DMS53 treated with DMSO at 0.1 percent for 48 hours (cell line): ENCODE results near the gene ZNF8.
"Not testable (repeated sequence)": the region's sequence is repeated elsewhere in the genome, so short reads cannot be mapped to it uniquely, and the experiment has no call there.

Source experiments
- DNase-seq: peaks from one replicate; lab custom pipeline; 2025; ENCODE audit not compliant: unreplicated experiment; lab: John Stamatoyannopoulos, UW

Gene ZNF8

DNA sequence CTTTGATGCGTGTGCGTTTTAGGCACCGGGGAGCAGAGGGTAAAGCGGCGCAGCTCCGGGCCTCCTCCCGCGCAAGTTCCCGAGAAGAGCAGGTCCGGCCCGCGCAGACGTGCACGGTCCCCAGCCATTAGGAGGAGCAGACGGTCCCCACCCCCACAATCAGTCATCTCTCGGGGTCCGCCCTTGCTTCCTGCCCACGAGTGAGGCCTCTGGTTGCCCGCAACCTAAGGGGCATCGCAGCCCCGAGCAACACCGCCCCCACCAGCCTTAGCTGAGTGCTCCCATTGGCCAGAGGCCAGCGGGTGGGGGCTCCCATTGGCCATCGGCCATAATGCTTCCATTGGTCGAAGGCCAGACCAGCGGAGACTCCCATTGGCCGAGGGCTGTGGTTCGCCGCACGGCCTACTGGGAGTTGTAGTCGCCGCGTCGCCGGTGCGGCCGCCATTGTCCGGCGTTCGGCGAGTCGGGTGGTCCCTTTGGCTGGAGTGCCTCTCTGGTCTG, at the start of gene ZNF8:
Gene ZNF8 (plus strand): TSS at position 415 of the 501 bp plus-strand sequence. CDS start 127 bp downstream, outside the sequence.
- peak; percentile 96 for DNase-seq

DNA sequence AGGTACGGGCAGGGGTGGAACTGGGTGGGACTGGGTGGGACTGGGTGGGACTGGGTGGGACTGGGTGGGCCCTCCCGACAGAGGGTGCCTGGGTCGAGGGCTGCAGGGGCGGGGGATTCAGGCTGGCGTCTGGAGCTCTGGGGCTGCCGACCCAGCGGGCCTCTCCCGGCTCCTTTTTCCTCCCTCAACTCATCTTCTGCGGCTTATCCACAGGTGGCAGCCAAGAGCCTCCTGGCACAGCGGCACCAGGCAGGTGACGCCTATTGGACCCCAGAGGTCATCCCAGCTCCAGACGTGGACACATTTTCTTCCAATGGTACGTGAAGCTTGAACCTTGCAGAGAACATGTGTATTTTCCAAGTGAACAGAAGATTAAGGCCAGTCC, 49.5 kb upstream of the ZNF8 start:
- peak; percentile 23 for DNase-seq

DNA sequence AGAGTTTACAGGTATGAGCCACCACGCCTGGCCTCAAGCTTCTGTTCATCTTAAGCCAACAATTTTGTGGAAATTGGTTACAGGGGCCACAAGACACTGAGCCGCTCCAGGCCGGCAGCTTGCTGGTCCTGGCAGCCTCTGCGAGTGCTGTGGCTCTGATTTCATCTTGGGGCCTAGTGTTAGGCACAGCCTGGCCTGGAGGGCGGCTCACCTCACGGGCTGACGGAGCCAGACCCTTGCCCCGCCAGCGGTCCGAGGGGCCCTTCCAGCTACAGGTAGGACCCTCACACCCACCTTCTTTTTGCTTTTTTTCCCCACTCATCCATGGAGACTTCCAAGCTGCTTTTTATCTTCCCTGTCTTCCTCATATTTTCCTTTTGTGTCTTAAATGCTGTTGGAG, 41.4 kb upstream of the ZNF8 start:
- DNase-seq = no peak

DNA sequence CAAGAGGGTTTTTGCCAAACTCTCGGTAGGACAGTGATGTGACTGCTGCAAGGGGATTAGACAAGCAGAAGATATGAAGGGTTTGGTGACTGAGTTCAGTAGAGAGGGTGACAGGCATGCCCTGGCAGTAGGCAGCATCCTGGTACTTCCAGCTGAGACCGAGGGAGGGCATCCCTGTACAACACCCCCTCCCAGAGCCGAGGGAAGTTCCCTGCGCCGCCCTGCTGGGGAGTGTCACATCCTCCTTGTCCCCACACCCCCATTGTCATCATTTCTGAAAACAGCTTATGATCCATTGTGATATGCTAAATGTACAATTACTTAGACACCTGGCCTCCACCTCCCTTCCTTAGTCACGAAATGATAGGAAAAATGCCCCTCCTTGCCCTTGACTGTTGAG, 35.4 kb upstream of the ZNF8 start:
- no peak for DNase-seq

DNA sequence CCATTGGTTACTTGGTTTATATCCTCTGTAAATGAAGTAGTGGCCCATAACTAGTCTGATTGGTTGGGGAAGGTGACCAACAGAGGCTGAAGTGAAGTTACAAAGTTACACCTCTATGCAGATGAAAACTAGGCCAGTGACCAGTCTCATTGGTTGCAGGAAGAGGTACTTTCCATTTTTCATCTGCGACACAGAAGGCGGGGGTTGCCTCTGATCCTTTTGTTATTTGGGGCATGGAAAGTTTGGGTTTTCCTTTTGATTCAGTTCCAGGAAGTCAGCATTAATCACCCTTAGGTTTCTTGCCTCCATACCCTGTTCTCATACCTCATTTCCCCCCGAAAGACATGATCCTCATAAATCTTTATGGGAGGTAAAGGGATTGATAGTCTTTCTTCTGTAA, 29.9 kb upstream of the ZNF8 start:
- DNase-seq = no peak

DNA sequence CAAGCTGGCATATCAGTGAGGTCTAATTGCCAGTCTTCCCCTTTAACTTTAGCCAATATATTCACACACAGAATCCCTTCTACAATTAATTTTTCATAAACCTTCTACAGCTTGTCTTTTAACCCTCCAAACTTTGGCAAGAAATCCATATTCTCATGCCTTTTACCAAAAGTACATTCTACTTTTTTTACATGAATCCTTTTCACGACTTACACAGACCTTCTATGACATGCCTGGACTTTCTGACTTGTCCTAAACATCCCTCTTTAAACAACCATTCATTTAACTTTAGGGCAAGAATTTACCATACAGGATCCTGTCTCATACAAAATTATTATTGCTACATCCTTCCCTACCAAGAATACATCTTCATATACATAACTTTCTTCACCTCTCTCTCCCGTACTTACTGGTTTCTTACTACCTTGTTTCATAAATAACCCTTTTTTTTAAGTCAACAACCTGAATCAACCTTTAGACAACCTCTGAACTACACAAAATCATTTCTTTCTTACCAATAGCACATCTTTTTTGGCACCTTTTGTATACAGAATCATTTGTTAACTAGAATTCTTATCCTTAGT, 26.6 kb upstream of the ZNF8 start:
- DNase-seq = no peak

DNA sequence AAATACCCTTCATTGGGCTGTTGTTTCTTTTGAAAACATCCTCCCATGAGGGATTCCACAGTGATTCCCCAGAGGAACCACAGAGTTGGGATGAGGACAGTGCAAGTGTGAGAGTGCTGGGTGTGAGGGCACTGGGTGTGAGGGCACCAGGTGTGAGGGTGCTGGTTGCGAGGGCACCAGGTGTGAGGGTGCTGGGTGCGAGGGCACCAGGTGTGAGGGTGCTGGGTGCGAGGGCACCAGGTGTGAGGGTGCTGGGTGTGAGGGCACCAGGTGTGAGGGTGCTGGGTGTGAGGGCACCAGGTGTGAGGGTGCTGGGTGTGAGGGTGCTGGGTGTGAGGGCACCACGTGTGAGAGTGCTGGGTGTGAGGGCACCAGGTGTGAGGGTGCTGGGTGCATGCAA, 20.5 kb upstream of the ZNF8 start:
- not testable (repeated sequence) for DNase-seq

DNA sequence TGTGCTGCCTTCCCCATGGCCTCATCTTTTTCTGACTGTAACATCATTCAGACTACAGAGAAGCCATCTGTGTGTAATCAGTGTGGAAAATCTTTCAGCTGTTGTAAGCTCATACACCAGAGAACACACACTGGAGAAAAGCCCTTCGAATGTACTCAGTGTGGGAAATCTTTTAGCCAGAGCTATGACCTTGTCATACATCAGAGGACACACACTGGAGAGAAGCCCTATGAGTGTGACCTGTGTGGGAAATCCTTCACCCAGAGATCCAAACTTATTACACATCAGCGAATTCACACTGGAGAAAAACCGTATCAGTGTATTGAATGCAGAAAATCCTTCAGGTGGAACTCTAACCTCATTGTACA, 17.2 kb upstream of the ZNF8 start:
- no peak for DNase-seq

DNA sequence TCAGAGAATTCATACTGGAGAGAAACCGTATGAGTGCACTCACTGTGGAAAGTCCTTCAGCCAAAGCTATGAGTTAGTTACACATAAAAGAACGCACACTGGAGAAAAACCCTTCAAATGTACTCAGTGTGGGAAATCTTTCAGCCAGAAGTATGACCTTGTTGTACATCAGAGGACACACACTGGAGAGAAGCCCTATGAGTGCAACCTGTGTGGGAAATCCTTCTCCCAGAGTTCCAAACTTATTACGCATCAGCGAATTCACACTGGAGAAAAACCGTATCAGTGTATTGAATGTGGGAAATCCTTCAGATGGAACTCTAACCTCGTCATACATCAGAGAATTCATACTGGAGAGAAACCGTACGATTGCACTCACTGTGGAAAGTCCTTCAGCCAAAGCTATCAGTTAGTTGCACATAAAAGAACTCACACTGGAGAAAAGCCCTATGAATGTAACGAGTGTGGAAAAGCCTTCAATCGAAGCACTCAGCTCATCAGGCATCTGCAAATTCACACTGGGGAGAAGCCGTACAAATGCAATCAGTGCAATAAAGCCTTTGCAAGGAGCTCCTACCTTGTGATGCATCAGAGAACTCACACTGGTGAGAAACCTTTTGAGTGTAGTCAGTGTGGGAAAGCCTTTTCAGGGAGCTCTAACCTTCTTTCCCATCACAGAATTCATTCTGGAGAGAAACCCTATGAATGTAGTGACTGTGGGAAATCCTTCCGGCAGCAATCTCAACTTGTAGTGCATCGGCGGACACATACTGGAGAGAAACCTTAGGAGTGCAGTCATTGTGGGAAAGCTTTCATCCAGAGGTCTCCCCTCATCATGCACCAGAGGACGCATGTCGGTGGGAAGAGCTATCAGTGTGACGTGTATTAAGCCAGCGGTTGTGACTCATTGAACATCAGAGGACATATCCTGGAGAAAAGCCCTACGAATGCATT, 16.5 kb upstream of the ZNF8 start:
- no peak for DNase-seq

DNA sequence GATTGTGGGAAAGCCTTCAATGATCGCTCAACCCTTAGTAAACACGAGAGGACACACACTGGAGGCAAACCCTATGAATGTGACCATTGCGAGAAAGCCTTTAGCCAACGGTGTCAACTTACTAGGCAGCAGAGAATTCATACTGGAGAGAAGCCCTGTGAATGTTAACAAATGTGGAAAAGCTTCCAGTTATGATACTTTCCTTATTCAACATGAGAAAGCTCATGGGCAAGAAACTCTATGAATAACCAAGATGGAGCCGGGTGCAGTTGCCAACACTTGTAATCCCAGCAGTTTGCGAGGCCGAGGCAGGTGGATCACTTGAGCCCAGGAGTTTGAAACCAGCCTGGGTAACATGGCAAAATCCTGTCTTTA, 15.8 kb upstream of the ZNF8 start:
- DNase-seq = no peak

DNA sequence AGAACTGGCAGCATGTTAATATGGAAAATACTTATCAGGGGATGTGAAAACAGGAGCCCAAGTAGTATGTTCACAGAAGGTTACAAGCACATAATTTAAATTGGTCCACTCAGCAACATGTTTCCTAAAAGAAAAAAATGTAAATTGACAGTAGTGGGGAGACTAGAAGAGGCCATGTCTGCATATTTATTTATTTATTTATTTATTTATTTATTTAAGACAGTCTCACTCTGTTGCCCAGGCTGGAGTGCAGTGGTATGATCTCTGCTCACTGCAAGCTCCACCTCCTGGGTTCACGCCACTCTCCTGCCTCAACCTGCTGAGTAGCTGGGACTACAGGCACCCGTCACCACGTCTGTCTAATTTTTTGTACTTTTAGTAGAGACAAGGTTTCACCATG, 13.7 kb upstream of the ZNF8 start:
- no peak for DNase-seq

DNA sequence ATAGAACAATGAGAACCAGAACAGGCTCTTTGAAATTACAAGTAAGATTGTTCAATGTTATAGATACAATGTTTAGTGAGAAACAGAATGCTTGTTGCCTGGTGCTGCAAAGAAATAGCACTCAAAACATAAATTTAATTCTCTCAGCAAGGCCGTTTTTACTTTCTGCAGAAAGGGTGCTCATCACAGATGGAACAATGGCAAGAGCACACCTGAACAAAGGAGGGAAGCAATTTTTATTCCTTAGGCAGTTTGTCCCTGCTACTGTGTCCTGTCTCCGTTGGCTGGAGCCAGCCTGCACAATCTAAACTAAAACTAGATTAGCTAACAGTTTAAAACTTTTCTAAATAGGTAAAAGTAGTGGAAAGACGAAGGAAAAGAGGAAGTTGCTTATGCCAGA, 10.4 kb upstream of the ZNF8 start:
- DNase-seq = no peak

DNA sequence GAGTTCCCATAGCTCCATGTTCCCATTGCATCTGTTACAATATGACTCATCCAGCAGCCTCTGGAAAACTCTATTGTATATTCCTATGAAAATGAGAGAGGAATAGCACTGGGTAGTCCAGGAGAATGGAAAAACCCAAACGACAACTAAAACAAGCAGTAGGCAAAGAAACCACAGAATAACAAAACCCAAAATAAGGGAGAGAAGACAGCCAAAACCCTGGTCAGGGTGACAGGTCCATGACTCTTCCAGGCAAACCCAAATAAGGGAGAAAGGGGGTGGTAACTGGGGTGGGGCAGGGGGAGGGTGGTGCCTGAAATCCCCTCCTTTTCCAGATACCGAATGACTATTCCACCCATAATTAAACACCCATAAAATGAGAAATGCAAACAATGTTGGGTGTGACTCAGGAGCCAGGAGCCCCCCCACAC, 4.0 kb upstream of the ZNF8 start:
- no peak for DNase-seq

DNA sequence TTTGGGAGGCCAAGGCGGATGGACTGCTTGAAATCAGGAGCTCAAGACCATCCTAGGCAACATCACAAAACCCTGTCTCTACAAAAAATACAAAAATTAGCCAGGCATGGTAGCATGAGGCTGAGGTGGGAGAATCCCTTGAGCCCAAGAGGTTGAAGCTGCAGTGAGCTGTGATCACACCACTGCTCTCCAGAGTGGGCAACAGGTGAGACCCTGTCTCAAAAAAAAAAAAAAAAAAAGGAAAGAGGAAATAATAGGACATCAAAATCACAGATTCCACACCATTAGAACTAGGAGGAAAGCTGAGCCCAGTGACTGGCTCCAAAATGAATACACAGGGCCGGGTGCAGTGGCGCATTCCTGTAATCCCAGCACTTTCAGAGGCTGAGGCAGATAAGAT, 3.2 kb upstream of the ZNF8 start:
- DNase-seq = no peak

DNA sequence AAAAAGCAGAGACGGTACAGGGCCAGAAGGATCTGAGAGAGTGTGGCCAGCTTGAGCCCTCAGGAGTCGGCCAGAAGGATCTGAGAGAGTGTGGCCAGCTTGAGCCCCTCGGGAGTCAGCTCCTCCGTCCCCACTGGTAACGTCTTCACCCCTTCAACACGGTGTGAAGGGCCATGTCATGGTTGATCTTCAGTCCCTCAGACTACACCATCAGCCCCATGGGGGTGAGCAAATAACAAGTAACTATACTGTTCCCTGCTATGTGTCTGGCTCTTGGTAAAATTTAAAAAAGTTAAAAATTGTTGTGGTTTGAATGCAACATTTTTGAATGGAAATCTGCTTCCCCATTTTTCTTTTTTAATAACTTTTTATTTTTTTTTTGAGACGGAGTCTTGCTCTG, 1.6 kb upstream of the ZNF8 start:
- DNase-seq = no peak

DNA sequence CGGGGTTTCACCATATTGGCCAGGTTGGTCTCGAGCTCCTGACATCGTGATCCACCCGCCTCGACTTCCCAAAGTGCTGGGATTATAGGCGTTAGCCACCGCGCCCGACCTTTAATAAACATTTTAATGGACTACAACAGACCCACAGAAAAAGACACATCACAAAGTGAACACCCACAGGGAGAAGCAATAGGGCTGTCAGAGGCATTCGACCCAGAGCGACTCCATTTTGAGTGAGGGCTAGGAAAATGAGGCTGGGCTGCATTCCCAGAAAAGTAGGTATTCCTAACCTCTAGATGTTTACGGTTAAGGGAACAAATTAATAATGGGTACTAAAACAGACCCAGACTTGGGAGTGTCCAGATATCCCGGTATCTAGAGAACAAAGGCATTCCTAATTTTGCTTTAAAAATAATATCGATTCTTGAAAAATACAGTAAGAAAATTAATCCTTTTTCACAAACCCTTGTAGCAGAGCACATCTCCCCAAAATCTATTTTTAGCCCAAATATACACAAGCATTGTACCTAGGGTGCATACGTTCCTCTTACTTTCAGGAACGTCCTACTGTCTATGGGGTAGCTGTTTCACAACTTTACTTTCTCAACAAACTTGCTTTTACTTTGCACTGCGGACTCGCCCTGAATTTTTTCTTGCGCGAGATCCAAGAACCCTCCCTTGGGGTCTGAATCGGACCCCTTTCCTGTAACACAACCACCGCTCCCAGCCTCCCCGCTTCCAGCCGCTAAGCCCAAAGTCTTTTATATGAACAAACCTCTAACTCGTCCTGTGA, 811 bp upstream of the ZNF8 start:
- DNase-seq = no peak

DNA sequence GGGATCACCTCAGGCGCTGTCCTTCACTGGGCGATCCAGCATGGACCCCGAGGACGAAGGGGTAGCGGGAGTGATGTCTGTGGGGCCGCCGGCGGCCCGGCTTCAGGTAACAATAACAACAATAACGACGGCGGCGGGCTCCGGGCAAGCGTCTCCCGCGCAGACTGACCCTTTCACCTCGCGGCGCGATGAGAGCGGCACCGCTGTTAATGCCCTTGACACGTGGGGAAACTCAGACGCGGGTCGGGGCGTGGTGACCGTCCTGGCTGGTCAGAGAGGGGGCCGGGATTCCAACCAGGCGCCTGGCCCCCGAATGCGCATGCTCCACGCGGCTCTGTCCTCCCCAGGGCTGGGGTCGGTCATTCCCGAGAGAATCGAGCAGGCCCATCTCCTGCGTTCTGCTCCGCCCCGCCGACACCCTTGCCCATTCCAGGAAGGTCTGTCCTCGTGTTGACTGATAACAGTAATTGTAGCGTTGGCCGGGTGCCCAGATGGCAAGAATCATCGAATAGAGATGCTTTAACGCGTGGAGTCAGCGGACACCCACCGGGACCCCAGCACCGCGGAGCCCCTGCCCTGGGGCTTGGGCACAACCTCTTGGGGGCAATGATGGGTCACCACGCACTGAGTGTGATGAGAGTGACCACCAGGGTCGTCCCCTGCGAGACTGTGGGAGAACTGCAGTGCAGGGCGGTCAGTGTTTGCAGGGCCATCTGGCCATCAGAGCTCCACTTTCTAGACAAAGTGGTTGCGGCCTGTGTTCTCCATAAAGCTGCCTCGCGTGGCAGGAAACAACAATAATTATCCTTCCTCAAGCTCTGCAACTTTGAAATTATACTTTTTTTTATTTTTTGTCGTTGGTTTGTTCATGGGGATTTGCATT, 528 bp downstream of the ZNF8 start:
- peak; percentile 32 for DNase-seq

DNA sequence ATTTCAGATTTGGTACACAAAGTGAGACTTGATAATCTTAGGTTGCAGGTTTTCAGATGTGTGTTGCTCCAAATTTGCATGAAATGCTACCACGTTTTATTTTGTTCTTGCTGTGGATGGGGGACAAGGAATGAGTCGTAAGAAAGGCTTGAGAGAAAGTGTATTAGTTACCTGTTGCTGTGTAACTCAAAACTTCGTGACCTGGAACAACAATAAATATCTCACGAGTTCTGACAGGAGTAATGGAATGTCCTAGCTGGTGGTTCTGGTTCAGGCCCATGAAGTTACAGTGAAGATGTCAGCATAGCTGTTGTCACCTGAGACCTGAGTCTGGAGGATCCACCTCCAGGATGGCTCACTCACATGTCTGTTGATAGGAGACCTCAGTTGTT, 1.2 kb downstream of the ZNF8 start:
- no peak for DNase-seq

DNA sequence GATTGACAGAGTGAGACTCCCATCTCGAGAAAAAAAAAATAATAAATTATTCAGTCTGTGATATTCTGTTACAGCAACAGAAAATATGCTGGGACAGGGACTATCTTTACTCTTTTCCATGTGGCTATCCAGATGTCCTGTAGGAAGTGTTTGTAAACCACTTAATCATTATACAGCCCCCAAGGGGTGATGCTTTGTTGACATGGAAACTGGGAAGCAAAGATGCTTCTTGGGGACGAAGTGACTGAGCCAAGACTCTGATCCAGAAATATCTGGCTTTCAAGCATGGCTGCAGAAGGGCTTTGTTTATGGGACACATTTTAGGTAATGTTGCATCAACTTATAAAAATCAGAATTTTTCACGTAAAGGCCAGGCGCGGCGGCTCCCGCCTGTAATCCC, 5.4 kb downstream of the ZNF8 start:
- no peak for DNase-seq

DNA sequence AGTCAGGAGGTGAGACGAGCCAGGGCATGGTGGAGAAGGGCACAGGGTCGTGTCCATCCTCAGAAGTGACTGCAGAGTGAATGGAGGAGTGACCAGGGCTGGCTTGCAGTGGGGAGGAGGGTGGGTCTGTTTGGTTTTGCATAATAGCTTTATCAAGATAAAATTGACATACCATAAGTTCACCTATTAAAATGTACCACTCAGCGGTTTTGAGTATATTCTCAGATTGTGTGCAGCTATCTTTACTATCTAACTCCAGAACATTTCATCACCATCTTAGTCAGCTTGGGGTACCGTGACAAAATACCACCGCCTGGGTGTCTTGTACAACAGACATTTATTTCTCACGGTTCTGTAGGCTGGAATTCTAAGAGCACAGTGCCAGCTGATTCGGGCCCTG, 13.2 kb downstream of the ZNF8 start:
- no peak for DNase-seq
